Skeletal muscle satellite cell (primary cell): ENCODE results near the gene CAPN5.
A peak's percentile ranks its signal among the peaks of the same experiment; 100 is the strongest.

ENCODE experiments used
- H3K27me3 ChIP-seq: 2 replicates; pipeline ENCODE4 v1.7.0; 2013; ENCODE audit warnings: low read length; ENCODE audit not compliant: control insufficient read depth, insufficient read depth
- H3K36me3 ChIP-seq: 2 replicates; pipeline ENCODE4 v1.7.0; 2013; ENCODE audit warnings: mild to moderate bottlenecking, control low read depth, low read length; ENCODE audit not compliant: insufficient read depth
- H3K4me1 ChIP-seq: 2 replicates; pipeline ENCODE4 v1.7.0; 2013; ENCODE audit warnings: low read length; ENCODE audit not compliant: control insufficient read depth, insufficient read depth
- H3K4me2 ChIP-seq: 2 replicates; pipeline ENCODE4 v1.7.0; 2013; ENCODE audit warnings: mild to moderate bottlenecking, low read length
- H3K4me3 ChIP-seq: 2 replicates; pipeline ENCODE4 v1.7.0; 2013; ENCODE audit warnings: low read length
- H3K9ac ChIP-seq: 2 replicates; pipeline ENCODE4 v1.7.0; 2013; ENCODE audit warnings: mild to moderate bottlenecking, low read depth, low read length, moderate library complexity
- H3K9me3 ChIP-seq: replicated peaks from 2 replicates; pipeline ENCODE4 v1.7.0; 2013; ENCODE audit warnings: mild to moderate bottlenecking, control low read depth, low read length

CAPN5 gene

GRCh38 chr11:77125191-77125590, 58.4 kb downstream of the CAPN5 start:
- H3K4me2 ChIP-seq: no peak overlapping the region
- H3K27me3 ChIP-seq: peaks cover 2% of the 10 kb centered on the region
- H3K9me3 ChIP-seq: no peaks in the 10 kb centered on the region
- H3K36me3 ChIP-seq: peaks cover 23% of the 10 kb centered on the region
- peaks cover 13% of the 10 kb centered on the region for H3K4me1 ChIP-seq
- H3K9ac ChIP-seq: no peak overlapping the region
- H3K4me3 ChIP-seq: no peak overlapping the region

- Histone ChIP-seq H3K4me3 (no peak overlapping the region), H3K9ac (no peak overlapping the region), H3K4me1 (peaks cover 13% of the 10 kb centered on the region), H3K36me3 (peaks cover 18% of the 10 kb centered on the region), H3K4me2 (no peak overlapping the region), H3K9me3 (no peaks in the 10 kb centered on the region), H3K27me3 (peaks cover 2% of the 10 kb centered on the region)
These were observed 58.9 kb downstream of the CAPN5 start for GRCh38 chr11:77125695-77126094.

- H3K4me1 ChIP-seq: peaks cover 13% of the 10 kb centered on the region
These were observed 59.5 kb downstream of the CAPN5 start for GRCh38 chr11:77126156-77126775.

GRCh38 chr11:77126861-77127234, 60.1 kb downstream of the CAPN5 start:
- Histone ChIP-seq H3K27me3 (peaks cover 2% of the 10 kb centered on the region), H3K9ac (no peak overlapping the region), H3K4me1 (peaks cover 13% of the 10 kb centered on the region), H3K36me3 (peaks cover 15% of the 10 kb centered on the region), H3K4me2 (peak overlapping the region; percentile 94), H3K9me3 (no peaks in the 10 kb centered on the region), H3K4me3 (peak overlapping the region; percentile 69)

More at GRCh38 chr11:77126156-77126775, 59.5 kb downstream of the CAPN5 start:
- Histone ChIP-seq H3K9me3 (no peaks in the 10 kb centered on the region), H3K4me3 (no peak overlapping the region), H3K9ac (no peak overlapping the region), H3K4me2 (no peak overlapping the region), H3K27me3 (peaks cover 2% of the 10 kb centered on the region), H3K36me3 (peaks cover 15% of the 10 kb centered on the region)

GRCh38 chr11:77127235-77127911, 60.6 kb downstream of the CAPN5 start:
- H3K9ac ChIP-seq: no peak overlapping the region
- peaks cover 12% of the 10 kb centered on the region for H3K36me3 ChIP-seq
- H3K4me3 ChIP-seq: peak overlapping the region; percentile 69
- H3K9me3 ChIP-seq: no peaks in the 10 kb centered on the region
- peaks cover 2% of the 10 kb centered on the region for H3K27me3 ChIP-seq
- H3K4me1 ChIP-seq: peaks cover 13% of the 10 kb centered on the region
- H3K4me2 ChIP-seq: peak overlapping the region; percentile 94

- H3K9me3 ChIP-seq: no peaks in the 10 kb centered on the region
- peaks cover 2% of the 10 kb centered on the region for H3K27me3 ChIP-seq
- peak within 1 kb of the TSS; percentile 69 for H3K4me3 ChIP-seq
- peaks cover 6% of the 10 kb centered on the region for H3K36me3 ChIP-seq
- peaks cover 13% of the 10 kb centered on the region for H3K4me1 ChIP-seq
- no peak within 1 kb of the TSS for H3K9ac ChIP-seq
- H3K4me2 ChIP-seq: peak within 1 kb of the TSS; percentile 94
These were observed 61.3 kb downstream of the CAPN5 start, which contains the start of gene MYO7A for GRCh38 chr11:77127920-77128691. Gene MYO7A (plus strand): TSS chr11:77128246. CDS start chr11:77130635, 2,389 bp downstream.

- Histone ChIP-seq H3K4me1 (peaks cover 13% of the 10 kb centered on the region), H3K9me3 (no peaks in the 10 kb centered on the region), H3K4me3 (no peak overlapping the region), H3K27me3 (peaks cover 2% of the 10 kb centered on the region), H3K36me3 (peaks cover 2% of the 10 kb centered on the region), H3K4me2 (no peak overlapping the region), H3K9ac (no peak overlapping the region)
These were observed 62.5 kb downstream of the CAPN5 start for GRCh38 chr11:77129069-77129841.

- Histone ChIP-seq H3K4me1 (peaks cover 13% of the 10 kb centered on the region), H3K4me3 (no peak overlapping the region), H3K36me3 (peaks cover 1% of the 10 kb centered on the region), H3K27me3 (peaks cover 2% of the 10 kb centered on the region), H3K9me3 (no peaks in the 10 kb centered on the region), H3K4me2 (no peak overlapping the region), H3K9ac (no peak overlapping the region)
These were observed 63.3 kb downstream of the CAPN5 start for GRCh38 chr11:77129842-77130756.

GRCh38 chr11:77130763-77131513, 64.2 kb downstream of the CAPN5 start:
- H3K4me2 ChIP-seq: no peak overlapping the region
- peaks cover 13% of the 10 kb centered on the region for H3K4me1 ChIP-seq
- H3K27me3 ChIP-seq: peaks cover 2% of the 10 kb centered on the region
- no peak overlapping the region for H3K9ac ChIP-seq
- H3K4me3 ChIP-seq: no peak overlapping the region
- H3K9me3 ChIP-seq: no peaks in the 10 kb centered on the region
- H3K36me3 ChIP-seq: no peaks in the 10 kb centered on the region

- peaks cover 13% of the 10 kb centered on the region for H3K4me1 ChIP-seq
- no peak overlapping the region for H3K4me2 ChIP-seq
- no peak overlapping the region for H3K9ac ChIP-seq
- no peaks in the 10 kb centered on the region for H3K9me3 ChIP-seq
- no peaks in the 10 kb centered on the region for H3K36me3 ChIP-seq
- H3K27me3 ChIP-seq: peaks cover 5% of the 10 kb centered on the region
- no peak overlapping the region for H3K4me3 ChIP-seq
These were observed 64.8 kb downstream of the CAPN5 start for GRCh38 chr11:77131560-77131959.
